OCI-M1 (cell line): ENCODE results near the gene ZNF814.
"Not testable (repeated sequence)": the region's sequence is repeated elsewhere in the genome, so short reads cannot be mapped to it uniquely, and the experiment has no call there.

Experiments used
- DNase-seq: peaks from one replicate; lab custom pipeline; 2025; lab: John Stamatoyannopoulos, UW

Gene ZNF814

GRCh38 chr19:57816652-57817051 is 72.2 kb downstream of the ZNF814 start:
- DNase-seq = peak; percentile 34

GRCh38 chr19:57815247-57816075 is 73.4 kb downstream of the ZNF814 start:
- DNase-seq = no peak

- DNase-seq = peak; percentile 93
These were observed 74.2 kb downstream of the ZNF814 start, which contains the start of gene ZNF552 for GRCh38 chr19:57814505-57815246. ZNF552 (minus strand) TSS chr19:57814913; CDS start chr19:57814743, 170 bp downstream.

GRCh38 chr19:57813919-57814504 is 74.8 kb downstream of the ZNF814 start:
- DNase-seq = peak; percentile 38

GRCh38 chr19:57812975-57813820 is 75.6 kb downstream of the ZNF814 start:
- not testable (repeated sequence) for DNase-seq

GRCh38 chr19:57812226-57812625 is 76.6 kb downstream of the ZNF814 start:
- DNase-seq = peak; percentile 81

- DNase-seq = peak; percentile 87
These were observed 78.2 kb downstream of the ZNF814 start for GRCh38 chr19:57810410-57811295.

- DNase-seq = no peak
These were observed 81.3 kb downstream of the ZNF814 start for GRCh38 chr19:57807541-57807940.

GRCh38 chr19:57803594-57804325 is 85.1 kb downstream of the ZNF814 start:
- peak; percentile 93 for DNase-seq

GRCh38 chr19:57803265-57803593 is 85.6 kb downstream of the ZNF814 start:
- DNase-seq = no peak

GRCh38 chr19:57802269-57802668 is 86.6 kb downstream of the ZNF814 start:
- DNase-seq = peak; percentile 27

GRCh38 chr19:57800696-57801095 is 88.1 kb downstream of the ZNF814 start:
- DNase-seq = no peak
